Stimulated activated CD8-positive, alpha-beta memory T cell treated with anti-CD3 and anti-CD28 coated beads, Interleukin-7, amount 100 ng/mL, for 1 hour (primary cell): Measurements from ENCODE around the gene DUS2.
A peak's percentile ranks its signal among the peaks of the same experiment; 100 is the strongest.

Experiments
- DNase-seq, 2 donors: peaks; one replicate each; pipeline ENCODE4 v3.0.0-alpha.2; 2020; ENCODE audit warnings: low read depth in 2 of 2

DUS2 gene

DNA sequence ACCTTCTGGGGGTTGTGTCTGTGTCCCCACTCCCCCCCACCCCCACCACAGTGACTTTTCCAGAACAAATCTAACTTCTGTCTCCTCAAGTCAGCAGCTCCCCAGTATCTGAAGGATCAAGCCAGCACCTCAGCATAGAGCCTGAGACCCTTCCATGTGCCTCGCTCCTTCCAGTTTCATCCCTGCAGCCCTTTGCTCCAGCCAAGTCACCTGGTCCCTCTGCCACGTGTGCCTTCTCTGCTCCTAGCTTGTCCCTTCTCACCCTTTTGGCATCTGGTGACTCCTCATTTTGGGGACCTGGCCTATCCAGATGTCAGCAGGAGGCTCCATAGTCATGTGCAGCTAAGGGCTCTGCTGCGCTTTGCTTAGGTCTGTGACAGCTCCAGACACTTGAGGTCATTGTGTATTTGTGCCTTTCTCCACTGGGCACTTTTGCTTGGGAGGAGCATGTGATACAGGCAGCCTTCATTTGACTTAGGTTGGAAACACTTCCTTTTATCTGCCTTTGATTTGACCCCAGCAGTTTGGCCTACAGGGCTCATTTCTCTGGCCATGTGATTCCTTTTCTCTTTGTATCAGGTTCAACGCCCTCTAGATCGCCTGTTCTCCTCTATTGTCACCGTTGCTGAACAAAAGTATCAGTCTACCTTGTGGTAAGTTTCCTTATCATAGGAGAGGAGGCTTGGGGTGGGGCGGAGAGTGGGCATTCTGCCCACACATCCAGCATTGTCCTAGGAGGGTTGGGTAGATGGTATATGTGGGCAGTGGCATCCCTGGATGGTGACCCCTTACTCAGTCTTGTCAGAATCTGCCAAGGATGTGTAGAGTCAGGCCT is 55.0 kb downstream of the DUS2 start:
- DNase-seq, result no peak

DNA sequence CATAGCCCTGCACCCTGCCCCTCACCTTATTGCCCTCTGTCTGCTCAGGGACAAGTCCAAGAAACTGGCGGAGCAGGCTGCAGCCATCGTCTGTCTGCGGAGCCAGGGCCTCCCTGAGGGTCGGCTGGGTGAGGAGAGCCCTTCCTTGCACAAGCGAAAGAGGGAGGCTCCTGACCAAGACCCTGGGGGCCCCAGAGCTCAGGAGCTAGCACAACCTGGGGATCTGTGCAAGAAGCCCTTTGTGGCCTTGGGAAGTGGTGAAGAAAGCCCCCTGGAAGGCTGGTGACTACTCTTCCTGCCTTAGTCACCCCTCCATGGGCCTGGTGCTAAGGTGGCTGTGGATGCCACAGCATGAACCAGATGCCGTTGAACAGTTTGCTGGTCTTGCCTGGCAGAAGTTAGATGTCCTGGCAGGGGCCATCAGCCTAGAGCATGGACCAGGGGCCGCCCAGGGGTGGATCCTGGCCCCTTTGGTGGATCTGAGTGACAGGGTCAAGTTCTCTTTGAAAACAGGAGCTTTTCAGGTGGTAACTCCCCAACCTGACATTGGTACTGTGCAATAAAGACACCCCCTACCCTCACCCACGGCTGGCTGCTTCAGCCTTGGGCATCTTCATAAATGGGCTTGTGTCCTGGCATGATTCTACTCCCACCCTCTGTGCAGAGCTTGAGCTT is 55.8 kb downstream of the DUS2 start:
- no peak for DNase-seq

DNA sequence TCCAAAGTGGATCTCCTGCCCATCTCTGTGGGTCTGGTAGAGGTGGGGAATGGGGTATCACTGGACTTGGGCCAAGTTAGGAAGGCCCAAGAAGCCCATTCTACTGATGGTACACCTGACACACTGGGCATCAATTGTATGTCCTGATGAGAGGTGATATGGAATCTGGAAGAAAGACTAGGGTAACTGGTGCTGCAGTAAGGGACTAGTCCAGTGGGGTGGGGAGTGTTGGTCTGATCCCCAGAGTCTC is 56.2 kb downstream of the DUS2 start:
- no peak for DNase-seq

DNA sequence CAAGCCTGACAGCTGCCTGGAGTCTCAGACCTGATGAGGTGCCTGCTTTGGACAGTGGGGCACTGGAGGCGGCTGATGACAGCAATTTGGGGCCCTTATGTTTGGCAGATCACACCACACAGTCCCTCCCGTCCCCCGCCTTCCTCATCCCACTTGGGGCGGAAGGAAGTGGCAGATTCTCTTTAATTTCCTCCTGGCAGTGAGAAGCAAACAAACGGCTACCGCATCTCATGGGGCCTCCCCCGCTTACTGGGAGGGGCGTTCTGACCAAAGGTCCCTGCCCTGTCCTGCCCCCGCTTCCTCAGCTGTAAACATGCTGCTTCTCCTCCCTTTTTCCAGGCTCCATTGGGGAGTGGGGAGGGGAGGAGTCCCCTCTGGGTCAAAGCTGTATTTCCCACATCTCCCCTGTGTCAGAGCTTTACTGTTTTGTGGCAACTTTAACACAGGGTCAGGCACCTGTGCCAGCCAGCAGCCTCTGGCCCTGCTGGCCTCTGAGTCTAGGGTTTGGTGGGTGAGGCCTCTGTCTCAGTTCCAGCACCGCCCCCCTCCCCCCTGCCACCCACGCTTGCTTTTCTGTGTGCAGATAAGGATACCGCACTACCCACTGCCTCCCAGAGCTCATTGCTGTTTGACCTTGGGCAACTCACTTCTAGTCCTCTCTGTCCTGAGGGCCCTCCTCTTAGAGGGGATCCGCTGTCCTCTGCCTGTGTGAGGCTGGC is 56.7 kb downstream of the DUS2 start:
- DNase-seq, result peak; percentile 48 to 50

DNA sequence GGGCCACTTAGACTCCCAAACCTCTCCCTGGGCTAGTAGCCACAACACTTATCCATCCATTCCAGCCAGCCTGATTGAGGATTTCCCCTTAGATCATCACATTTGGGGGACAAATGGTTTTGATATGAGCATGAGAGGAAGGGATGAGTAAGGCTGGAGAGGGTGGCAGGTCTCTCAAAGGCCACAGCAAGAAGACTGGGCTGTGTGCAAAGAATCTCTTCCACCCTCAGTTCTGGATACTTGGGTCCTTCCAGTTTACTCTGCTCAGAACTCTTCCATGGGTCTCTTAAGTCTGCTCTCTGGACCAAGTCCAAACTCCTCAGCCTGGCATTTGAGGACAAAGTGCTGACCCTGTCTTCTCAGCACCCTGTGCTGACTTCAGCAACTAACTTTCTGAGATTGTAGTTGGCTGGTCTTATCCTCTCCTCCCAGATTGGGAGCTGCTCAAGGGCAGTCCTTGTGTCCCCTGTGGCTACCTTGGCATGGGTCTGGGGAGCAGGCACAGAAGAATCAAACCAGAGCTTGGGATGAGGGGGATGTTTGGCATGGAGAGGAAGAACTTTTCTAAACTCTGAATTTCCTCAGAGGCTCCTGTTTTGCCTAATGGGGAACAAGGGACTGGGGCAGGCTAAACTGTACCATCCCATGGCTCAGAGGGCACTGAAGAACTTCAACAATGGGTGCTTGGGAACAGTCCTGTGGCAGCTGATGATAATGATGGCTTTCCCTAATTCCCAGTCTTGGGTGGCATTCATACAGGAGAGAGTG is 59.0 kb downstream of the DUS2 start:
- no peak for DNase-seq

DNA sequence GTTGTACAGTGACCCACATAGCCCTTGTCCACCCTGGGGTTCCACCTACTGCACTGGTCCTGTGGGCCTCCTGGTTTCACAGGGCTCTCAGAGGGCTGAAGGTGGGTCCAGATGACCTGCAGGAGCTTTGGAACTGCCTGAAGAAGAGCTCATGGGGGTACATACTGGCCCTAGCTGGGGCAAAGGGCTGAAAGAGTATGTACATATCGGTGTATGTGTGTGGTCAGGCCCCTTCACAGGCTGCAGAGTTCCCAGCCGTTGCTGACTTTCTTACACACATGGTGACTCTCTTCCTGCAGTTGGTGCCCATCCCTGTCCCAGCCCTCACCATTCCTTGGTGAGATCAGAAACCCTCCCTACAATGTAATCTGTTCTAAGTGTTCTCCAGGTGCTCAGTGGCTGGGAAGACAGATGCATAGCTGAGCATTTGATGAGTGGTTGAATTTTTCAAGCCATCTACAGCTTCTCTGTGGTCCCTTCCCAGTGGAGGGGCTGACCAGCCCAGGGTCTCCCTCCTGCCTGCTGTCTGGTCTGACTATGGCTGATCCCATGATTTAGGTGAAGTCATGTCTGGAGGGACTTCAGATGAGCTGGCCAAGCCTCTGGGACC is 59.6 kb downstream of the DUS2 start:
- no peak for DNase-seq

DNA sequence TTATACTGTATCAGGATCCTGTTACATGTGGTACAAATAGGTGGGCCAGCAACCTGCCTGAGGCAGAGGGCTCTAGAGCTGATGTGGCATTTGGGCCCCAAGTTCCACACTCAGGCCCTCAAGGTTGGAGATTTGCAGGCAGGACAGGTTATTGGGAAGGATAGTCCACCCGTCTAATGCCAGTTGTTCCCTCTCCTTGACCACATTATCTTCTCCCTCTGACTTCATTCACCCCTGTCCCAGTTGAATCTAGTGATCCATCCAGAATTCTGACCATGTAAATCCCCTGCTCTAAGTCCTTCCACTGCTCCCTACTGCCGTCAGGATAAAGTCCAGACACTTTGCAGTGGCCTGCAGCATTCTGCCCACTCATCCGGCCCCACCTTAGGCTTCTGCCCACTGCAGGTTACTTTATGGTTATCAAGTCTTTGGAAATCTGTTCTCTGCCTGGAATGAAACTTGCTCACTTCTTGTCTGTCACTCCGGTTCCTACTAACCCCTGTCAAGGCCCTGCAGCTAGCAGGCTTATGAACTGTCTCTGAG is 60.2 kb downstream of the DUS2 start:
- DNase-seq, result no peak

DNA sequence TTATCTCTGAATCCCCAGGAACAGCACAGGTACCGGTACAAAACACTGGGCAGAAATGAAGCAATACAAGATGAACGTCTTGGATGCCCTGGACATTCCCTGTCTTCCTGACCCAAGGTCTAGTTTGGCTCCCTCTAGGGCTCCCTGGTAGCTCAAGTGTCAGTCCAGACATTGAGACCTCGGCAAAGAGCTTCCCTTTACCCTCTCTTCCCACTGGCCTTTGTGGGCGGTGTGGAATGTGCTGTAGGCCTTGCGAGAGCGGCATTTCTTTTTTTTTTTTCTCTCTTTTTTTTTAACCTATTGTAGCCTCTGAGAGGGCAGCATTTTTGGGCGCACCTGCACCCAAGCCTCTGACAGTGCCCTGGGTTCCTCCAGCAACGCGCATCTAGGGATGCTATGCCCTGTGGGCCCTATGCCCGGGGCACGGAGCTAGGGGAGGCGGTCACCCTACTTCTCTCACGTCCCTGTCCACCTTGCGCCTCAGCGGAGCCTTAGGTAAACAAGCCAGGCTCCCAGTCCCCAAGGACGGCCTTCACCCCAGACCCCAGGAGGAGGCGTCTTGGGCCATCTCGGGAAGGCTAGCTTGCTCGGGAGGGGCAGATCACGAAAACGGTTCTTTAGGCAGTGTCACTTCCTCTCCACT is 60.9 kb downstream of the DUS2 start:
- DNase-seq, result no peak

DNA sequence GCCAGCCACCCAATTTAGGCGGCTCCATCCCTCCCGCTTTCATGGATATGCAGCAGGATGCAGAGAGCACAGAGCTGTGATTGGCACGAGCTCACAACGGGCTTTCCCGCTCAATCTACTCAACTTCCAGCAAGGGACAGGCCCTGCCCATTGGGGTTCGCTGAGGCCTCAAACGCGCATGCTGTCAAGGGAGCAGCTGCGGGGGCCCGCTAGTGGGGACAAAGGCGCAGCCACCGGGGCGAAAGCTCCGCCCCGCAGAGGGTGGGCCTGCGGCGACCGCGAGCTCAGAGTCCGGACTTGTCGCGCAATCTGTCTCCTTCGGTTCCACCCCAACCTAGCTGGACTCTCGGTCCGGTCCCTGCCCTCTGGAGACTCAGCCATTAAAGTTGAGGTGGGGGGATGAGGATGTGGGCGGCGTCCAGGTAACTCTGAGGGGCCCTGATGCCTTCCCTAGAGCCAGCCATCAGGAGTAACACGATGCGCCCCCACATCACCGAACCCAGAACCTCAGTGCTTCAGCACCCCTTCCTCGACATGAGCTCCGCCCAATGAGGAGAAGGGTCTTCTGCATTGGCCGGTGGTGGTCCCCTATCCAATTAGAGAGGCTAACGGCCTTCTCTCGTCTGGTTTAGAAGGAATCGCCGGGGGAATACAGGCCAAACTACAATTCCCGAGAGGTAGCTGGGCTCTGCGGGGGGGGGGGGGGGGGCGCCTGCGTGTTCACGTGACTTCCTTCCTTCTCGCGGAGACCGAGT is 61.6 kb downstream of the DUS2 start:
- DNase-seq, result peak; percentile 68

DNA sequence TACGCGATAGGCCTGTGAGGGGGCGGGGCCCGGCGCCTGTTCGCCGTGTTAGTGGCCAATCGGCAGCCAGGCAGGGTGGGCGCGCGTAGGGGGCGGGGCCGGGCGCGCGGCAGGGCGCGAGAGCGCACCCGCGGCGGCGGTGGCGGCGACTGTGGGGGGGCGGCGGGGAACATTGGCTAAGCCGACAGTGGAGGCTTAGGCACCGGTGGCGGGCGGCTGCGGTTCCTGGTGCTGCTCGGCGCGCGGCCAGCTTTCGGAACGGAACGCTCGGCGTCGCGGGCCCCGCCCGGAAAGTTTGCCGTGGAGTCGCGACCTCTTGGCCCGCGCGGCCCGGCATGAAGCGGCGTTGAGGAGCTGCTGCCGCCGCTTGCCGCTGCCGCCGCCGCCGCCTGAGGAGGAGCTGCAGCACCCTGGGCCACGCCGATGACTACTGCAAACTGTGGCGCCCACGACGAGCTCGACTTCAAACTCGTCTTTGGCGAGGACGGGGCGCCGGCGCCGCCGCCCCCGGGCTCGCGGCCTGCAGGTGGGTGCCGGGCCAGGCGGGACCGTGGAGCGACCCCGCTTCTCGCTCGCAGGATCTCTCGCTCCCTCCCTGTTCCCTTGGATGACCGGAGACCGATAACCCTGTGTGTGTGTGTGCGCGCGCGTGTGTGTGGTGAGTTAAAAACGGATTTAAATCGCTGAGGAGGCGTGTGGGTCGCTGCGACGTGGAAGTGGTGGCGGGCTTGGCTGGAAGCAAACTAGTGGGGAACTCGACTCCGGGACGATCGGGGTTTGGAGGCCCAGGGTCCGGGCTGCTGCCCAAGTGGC is 62.4 kb downstream of the DUS2 start, which contains the start of gene NFATC3:
Gene NFATC3, plus strand, starts transcription at position 112 of the 813 bp plus-strand sequence. Its CDS starts 312 bp downstream, at position 424.
- peak; percentile 96 to 98 for DNase-seq

DNA sequence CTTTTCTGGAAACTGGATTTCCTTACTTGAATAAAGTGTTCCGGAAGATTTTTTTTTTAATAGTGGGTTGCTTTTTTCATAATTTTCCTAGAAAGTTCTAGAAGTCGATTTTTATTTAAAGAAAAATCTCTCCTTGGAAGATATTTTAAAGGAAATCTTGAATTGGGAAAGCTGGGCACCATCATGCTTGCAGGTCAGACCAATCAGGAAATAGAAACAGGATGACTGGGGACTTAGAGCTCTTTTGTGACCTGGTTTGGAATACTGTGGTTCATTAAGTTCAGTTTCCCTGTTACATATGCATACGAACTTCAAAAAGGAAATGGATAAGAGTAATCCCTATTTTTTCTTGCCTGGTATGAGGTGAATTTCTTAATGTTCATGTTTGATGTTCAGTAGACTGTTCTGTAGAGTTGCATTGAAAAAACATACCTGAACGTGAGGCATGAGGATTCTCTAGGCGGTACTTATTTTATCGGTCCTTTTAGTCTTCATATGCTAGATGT is 63.3 kb downstream of the DUS2 start:
- no peak for DNase-seq

DNA sequence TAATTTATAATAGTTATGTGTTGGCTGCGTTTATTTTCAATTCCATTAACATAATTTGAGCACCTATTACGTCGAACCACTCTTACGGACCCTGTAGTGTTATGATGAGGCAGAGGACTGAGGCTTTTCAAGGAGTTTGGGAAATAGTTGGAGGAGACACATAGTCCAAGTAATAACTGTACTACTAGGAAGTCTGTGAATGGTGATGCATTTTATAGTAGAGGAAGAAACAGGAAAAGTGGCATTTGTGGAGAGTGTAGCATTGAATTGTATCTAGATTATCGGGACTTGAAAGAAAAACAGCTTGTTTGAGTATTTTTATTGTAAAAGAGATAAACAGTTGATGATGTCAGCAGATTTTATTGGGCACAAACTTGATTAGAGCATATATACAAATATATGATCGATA is 63.8 kb downstream of the DUS2 start:
- no peak for DNase-seq

DNA sequence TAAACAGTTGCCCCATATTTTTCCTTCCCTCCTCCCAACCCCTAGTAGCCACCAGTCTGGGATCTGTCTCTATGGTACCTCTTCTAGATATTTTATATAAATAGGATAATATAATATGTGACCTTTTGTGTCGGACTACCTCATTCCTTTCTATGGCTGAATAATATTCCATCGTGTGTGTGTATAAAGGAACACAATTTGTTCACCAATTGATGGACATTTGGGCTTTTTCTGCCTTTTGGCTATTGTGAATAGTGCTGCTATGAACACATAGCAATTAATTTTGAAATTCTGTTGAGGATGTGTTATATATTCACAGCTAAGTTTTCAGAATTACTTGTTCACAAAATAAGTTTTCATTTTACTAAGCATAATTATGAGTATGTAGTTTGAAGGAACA is 64.6 kb downstream of the DUS2 start:
- DNase-seq, result no peak

DNA sequence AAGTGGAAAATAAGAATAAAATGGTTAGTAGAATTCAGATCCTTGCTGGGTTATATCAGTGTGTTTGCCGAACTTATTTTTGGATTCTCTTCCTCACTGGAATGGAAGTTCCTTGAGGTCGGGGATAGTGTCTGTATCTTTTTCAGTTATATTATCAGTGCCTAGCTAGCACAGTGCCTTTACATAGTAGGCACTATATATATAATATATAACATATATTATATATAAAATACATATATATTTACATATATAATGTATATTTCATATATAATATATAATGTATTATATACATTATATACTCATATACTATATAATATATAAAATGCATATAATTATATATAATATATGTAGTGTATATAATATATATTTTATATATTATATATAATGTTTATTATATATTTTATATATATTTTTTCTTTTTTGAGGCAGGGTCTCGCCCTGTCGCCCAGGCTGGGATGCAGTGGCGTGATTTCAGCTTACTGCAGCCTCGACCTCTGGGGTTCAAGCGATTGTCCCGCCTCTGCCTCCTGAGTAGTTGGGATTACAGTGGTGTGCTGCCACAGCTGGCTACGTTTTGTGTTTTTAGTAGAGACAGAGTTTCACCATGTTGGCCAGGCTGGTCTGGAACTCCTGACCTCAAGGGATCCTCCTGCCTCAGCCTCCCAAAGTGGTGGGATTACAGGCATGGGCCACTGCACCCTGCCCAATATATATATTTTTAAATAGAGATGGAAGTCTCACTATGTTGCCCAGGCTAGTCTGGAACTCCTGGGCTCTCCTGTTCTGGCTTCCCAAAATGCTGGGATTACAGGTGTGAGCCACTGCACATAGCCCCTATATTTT is 65.3 kb downstream of the DUS2 start:
- no peak for DNase-seq

DNA sequence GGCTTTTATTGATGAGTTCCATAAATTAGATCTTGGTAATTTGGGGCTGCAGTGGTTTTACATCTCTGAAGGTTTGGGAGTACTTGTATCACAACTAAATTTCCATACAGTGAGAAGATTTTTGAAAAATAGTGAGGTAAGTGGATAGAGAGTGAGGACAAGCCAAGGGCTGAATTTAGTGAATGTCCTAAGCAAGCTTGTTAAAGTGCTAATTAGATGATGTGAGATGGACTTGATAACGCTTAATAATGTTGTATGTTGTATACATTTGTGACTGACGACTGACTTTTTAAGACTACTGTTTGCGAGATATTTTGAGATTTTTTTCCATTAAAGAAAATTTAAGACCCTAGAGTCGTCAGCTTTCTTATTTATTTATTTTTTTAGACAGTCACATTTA is 66.0 kb downstream of the DUS2 start:
- no peak for DNase-seq

DNA sequence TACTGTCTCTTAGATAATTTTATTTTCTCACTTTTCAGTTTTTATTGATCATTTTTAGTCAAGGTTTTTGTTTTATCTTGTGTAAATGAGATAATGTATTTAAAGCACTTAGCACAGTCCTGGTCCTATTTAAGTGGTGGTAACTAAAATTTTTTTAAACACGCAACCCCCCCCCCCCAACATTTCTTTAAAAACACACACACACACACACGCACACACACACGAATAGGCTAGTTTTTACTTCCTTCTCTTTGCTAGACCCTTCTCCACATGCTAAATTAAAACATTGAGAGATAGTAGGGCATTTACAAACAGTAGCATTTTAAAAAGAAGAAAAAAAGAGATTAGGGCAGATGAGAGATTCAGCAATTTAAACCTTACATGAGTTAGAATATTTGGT is 67.0 kb downstream of the DUS2 start:
- DNase-seq, result no peak

DNA sequence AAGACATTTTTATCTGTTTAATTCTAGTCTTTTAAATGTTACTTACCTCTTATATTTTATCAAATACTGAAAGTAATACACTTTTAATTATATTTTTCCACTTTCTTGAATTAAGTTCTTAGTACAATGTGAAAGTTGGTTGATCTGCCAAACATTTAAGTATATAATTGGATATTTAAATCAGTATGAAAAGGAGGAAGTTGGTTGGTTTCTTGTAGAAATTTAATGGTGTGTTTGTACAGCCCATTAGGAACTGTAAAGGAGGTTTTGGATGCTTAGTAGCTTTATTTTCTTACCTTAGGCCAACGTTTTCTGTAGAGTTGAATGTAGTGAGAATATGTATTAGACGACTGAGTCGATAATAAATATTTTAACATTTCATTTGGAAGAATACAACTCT is 67.4 kb downstream of the DUS2 start:
- no peak for DNase-seq
